ENCODE measurements around the gene KBTBD12.

DNA sequence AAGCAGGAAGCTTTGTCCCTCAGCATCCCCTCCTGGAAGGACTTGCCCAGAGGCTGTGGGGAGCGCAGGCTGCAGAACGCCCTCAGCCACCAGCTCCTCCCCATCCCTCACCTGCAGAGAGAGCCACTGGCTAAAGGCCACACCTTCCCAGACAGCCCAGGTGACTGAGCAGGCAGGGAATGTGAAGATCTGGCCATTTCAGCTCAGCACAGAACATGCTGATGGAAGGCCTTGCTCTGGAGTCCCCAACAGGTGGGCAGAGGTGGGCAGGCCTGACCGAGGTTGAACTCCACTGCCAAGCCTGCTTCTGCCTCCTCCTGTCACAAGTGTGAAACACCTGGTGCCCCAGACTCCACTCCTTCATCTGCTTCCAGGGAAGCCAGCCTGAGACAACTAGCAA, 86.5 kb downstream of the KBTBD12 start:
- TF ChIP-seq, protein P1, sequence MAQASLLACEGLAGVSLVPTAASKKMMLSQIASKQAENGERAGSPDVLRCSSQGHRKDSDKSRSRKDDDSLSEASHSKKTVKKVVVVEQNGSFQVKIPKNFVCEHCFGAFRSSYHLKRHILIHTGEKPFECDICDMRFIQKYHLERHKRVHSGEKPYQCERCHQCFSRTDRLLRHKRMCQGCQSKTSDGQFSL (CRISPR knock-in tag; IDR thresholded peaks at IDR 0.05) = no peak
- no peak for TF ChIP-seq NCOA1 (CRISPR knock-in tag; IDR thresholded peaks at IDR 0.05)
- TF ChIP-seq, protein P2, sequence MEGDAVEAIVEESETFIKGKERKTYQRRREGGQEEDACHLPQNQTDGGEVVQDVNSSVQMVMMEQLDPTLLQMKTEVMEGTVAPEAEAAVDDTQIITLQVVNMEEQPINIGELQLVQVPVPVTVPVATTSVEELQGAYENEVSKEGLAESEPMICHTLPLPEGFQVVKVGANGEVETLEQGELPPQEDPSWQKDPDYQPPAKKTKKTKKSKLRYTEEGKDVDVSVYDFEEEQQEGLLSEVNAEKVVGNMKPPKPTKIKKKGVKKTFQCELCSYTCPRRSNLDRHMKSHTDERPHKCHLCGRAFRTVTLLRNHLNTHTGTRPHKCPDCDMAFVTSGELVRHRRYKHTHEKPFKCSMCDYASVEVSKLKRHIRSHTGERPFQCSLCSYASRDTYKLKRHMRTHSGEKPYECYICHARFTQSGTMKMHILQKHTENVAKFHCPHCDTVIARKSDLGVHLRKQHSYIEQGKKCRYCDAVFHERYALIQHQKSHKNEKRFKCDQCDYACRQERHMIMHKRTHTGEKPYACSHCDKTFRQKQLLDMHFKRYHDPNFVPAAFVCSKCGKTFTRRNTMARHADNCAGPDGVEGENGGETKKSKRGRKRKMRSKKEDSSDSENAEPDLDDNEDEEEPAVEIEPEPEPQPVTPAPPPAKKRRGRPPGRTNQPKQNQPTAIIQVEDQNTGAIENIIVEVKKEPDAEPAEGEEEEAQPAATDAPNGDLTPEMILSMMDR (CRISPR knock-in tag; IDR thresholded peaks at IDR 0.05) = no peak
- no peak for TF ChIP-seq NBN (conservative IDR thresholded peaks at IDR 0.05)
- no peak for TF ChIP-seq POLR2A (IDR thresholded peaks at IDR 0.05; ENCODE audit: insufficient read depth in 1 of 2, low read depth in 2 of 2, low read length in 2 of 2)
- no peak for TF ChIP-seq MYNN (CRISPR knock-in tag; IDR thresholded peaks at IDR 0.05; ENCODE audit: low read depth)
- TF ChIP-seq MXI1 (IDR thresholded peaks at IDR 0.05; ENCODE audit: borderline replicate concordance, low read depth, low read length) = no peak
- no peak for TF ChIP-seq ZNF296 (CRISPR knock-in tag; conservative IDR thresholded peaks at IDR 0.05)
- no peak for TF ChIP-seq EZH2 (conservative IDR thresholded peaks at IDR 0.05; ENCODE audit: low read depth, low read length)

Measured in HepG2 (cell line).